IMR-90 (cell line): ENCODE data around the gene DPEP1. TPM values are rescaled to one million over a fixed set of nuclear protein-coding genes. Genes with fewer than 3 reads are reported as not detected.

Experiments used
- ATAC-seq: fragments of 200-7000 bp; cut with Tn5 transposase; 2 replicates; pipeline ENCODE4 v1.9.1; 2020; ENCODE audit warnings: low read depth, mild to moderate bottlenecking, moderate library complexity
- BruUV-seq: library from RNA; stranded (reverse); fragments of 400-500 nt; replicated peaks from 2 replicates; lab custom pipeline; 2021; lab: Mats Ljungman, UMichigan
- CTCF ChIA-PET: fragments of 300-600 bp; formaldehyde crosslinking; extraction: SDS; loops from one replicate; lab custom pipeline; 2021; ENCODE audit warnings: antibody characterized with exemption; lab: Yijun Ruan, JAX
- POLR2A ChIA-PET: fragments of 300-600 bp; sonication (Branson Sonifier 250); formaldehyde crosslinking; loops from one replicate; lab custom pipeline; 2022; ENCODE audit warnings: antibody characterized with exemption; ENCODE audit not compliant: unreplicated experiment; lab: Charles Lee
- DNase-seq: peaks from one replicate; pipeline ENCODE4 v3.0.0; 2013
- H2AFZ ChIP-seq: replicated peaks from 2 replicates; pipeline ENCODE3; 2013; ENCODE audit warnings: low read length, mild to moderate bottlenecking; ENCODE audit not compliant: poor library complexity
- H2AK5ac ChIP-seq: 2 replicates; pipeline ENCODE4 v1.6.1; 2013; ENCODE audit warnings: low read depth, low read length, inconsistent platforms
- H2AK9ac ChIP-seq: replicated peaks from 2 replicates; pipeline ENCODE3; 2013; ENCODE audit warnings: mild to moderate bottlenecking, low read depth, low read length, moderate library complexity; ENCODE audit not compliant: poor library complexity
- H2BK120ac ChIP-seq: 2 replicates; pipeline ENCODE4 v1.6.1; 2013; ENCODE audit warnings: low read depth, low read length, inconsistent platforms
- H2BK15ac ChIP-seq: 3 replicates; pipeline ENCODE4 v1.6.1; 2013; ENCODE audit warnings: low read depth, low read length, inconsistent platforms
- H2BK20ac ChIP-seq: 2 replicates; pipeline ENCODE4 v1.6.1; 2013; ENCODE audit warnings: low read depth, mild to moderate bottlenecking, inconsistent platforms, low read length, moderate library complexity
- H2BK5ac ChIP-seq: 2 replicates; pipeline ENCODE4 v1.6.1; 2013; ENCODE audit warnings: mild to moderate bottlenecking, low read depth, low read length, inconsistent platforms; ENCODE audit not compliant: poor library complexity, severe bottlenecking
- H3K14ac ChIP-seq: replicated peaks from 2 replicates; pipeline ENCODE4 v1.6.1; 2013; ENCODE audit warnings: low read depth, low read length, inconsistent platforms
- H3K18ac ChIP-seq: 2 replicates; pipeline ENCODE4 v1.6.1; 2013; ENCODE audit warnings: low read depth, low read length, control low read depth
- H3K23ac ChIP-seq: 2 replicates; pipeline ENCODE4 v1.6.1; 2013; ENCODE audit warnings: low read depth, low read length, inconsistent platforms
- H3K27ac ChIP-seq: 2 replicates; pipeline ENCODE4 v1.5.1; 2013; ENCODE audit warnings: mild to moderate bottlenecking, control low read depth, low read length; ENCODE audit not compliant: insufficient read depth
- H3K27me3 ChIP-seq: 2 replicates; pipeline ENCODE4 v1.6.1; 2013; ENCODE audit warnings: low read length; ENCODE audit not compliant: control insufficient read depth, insufficient read depth
- H3K36me3 ChIP-seq: 2 replicates; pipeline ENCODE4 v1.6.1; 2013; ENCODE audit warnings: low read length, mixed read lengths; ENCODE audit not compliant: control insufficient read depth, insufficient read depth
- H3K4ac ChIP-seq: 2 replicates; pipeline ENCODE4 v1.6.1; 2013; ENCODE audit warnings: low read depth, low read length, inconsistent platforms
- H3K4me1 ChIP-seq: 2 replicates; pipeline ENCODE4 v1.6.1; 2013; ENCODE audit warnings: low read length, mixed read lengths; ENCODE audit not compliant: control insufficient read depth, insufficient read depth
- H3K4me2 ChIP-seq: 2 replicates; pipeline ENCODE4 v1.6.1; 2013; ENCODE audit warnings: low read depth, mild to moderate bottlenecking, control low read depth, low read length, moderate library complexity
- H3K4me3 ChIP-seq: 2 replicates; pipeline ENCODE4 v1.5.1; 2013; ENCODE audit warnings: low read depth, mild to moderate bottlenecking, control low read depth, low read length, moderate library complexity; ENCODE audit not compliant: insufficient read depth
- H3K56ac ChIP-seq: 2 replicates; pipeline ENCODE4 v1.6.1; 2013; ENCODE audit warnings: low read length, inconsistent platforms; ENCODE audit not compliant: insufficient read depth; ENCODE audit errors: extremely low read depth
- H3K79me1 ChIP-seq, 2 experiments: 2 replicates each; pipeline ENCODE4 v1.6.1; 2013; ENCODE audit warnings: low read length in 2 of 2, inconsistent platforms in 1 of 2, low read depth in 1 of 2
- H3K9ac ChIP-seq: 2 replicates; pipeline ENCODE4 v1.6.1; 2013; ENCODE audit warnings: low read depth, low read length, control low read depth
- H3K9me1 ChIP-seq: 2 replicates; pipeline ENCODE4 v1.6.1; 2013; ENCODE audit warnings: low read length, inconsistent platforms; ENCODE audit not compliant: insufficient read depth
- H3K9me3 ChIP-seq: 2 replicates; pipeline ENCODE4 v1.6.1; 2013; ENCODE audit warnings: low read length; ENCODE audit not compliant: control insufficient read depth, insufficient read depth
- H4K20me1 ChIP-seq: 2 replicates; pipeline ENCODE4 v1.6.1; 2013; ENCODE audit warnings: low read length, inconsistent platforms; ENCODE audit not compliant: insufficient read depth
- H4K5ac ChIP-seq: 2 replicates; pipeline ENCODE4 v1.6.1; 2013; ENCODE audit warnings: mild to moderate bottlenecking, low read depth, low read length, control low read depth
- H4K8ac ChIP-seq, 2 experiments: 2 replicates each; pipeline ENCODE4 v1.6.1; 2013; ENCODE audit warnings: low read depth in 2 of 2, low read length in 2 of 2, control low read depth in 1 of 2, inconsistent platforms in 1 of 2
- H4K91ac ChIP-seq: 2 replicates; pipeline ENCODE4 v1.6.1; 2013; ENCODE audit warnings: low read depth, low read length, inconsistent platforms; ENCODE audit not compliant: insufficient read depth
- BHLHE40 ChIP-seq: fragments of 150-350 bp; IDR thresholded peaks from 2 replicates; pipeline ENCODE4 v1.6.1; 2016; ENCODE audit warnings: mild to moderate bottlenecking, low read depth, low read length
- CEBPB ChIP-seq: IDR thresholded peaks from 2 replicates; pipeline ENCODE4 v1.6.1; 2012; ENCODE audit warnings: low read depth, low read length, improper control_type of control experiment
- ELK1 ChIP-seq: fragments of 150-350 bp; IDR thresholded peaks from 2 replicates; pipeline ENCODE4 v1.6.1; 2016; ENCODE audit warnings: low read depth, mild to moderate bottlenecking, low read length, moderate library complexity, borderline replicate concordance
- MAFK ChIP-seq: IDR thresholded peaks from 2 replicates; pipeline ENCODE4 v1.6.1; 2012; ENCODE audit warnings: low read depth, low read length, improper control_type of control experiment
- MAZ ChIP-seq: IDR thresholded peaks from 2 replicates; pipeline ENCODE4 v1.6.1; 2012; ENCODE audit warnings: low read depth, mild to moderate bottlenecking, low read length, improper control_type of control experiment, moderate library complexity, borderline replicate concordance
- NFE2L2 ChIP-seq: fragments of 150-350 bp; IDR thresholded peaks from 2 replicates; pipeline ENCODE4 v1.6.1; 2016; ENCODE audit warnings: low read depth, mild to moderate bottlenecking, low read length
- POLR2A ChIP-seq: IDR thresholded peaks from 2 replicates; pipeline ENCODE4 v1.6.1; 2012; ENCODE audit warnings: mild to moderate bottlenecking, low read depth, low read length
- RAD21 ChIP-seq: IDR thresholded peaks from 2 replicates; pipeline ENCODE4 v1.6.1; 2012; ENCODE audit warnings: low read length, improper control_type of control experiment
- RCOR1 ChIP-seq: IDR thresholded peaks from 2 replicates; pipeline ENCODE4 v1.6.1; 2012; ENCODE audit warnings: mild to moderate bottlenecking, low read length, improper control_type of control experiment; ENCODE audit not compliant: insufficient replicate concordance
- USF2 ChIP-seq: fragments of 150-350 bp; IDR thresholded peaks from 2 replicates; pipeline ENCODE4 v1.6.1; 2017; ENCODE audit warnings: mild to moderate bottlenecking, antibody characterized with exemption, low read length, low read depth
- WGBS, 2 experiments: methylation state at CpG; one replicate each; pipeline versions ENCODE4 v1.1.5 to v1.1.7; 2013; ENCODE audit warnings: missing lambda C conversion rate in 2 of 2; ENCODE audit not compliant: insufficient read length in 1 of 2; ENCODE audit errors: extremely low coverage in 2 of 2; 5-methylcytosine and 5-hydroxymethylcytosine counted together
- dilution Hi-C: fragments of 300-500 bp; cut with HindIII; formaldehyde crosslinking; loops from one replicate; pipeline ENCODE4 v1.14.3; 2018; ENCODE audit warnings: low sequenced_read_pairs; ENCODE audit not compliant: unreplicated experiment
- in situ Hi-C: fragments of 300-500 bp; cut with MboI; formaldehyde crosslinking; loops from 3 replicates; pipeline ENCODE4 v1.14.3; 2019; ENCODE audit warnings: low sequenced_read_pairs, inconsistent platforms, mixed read lengths
- intact Hi-C: fragments of 100-400 bp; cut with micrococcal nuclease; formaldehyde crosslinking; loops from 2 replicates; pipeline ENCODE4 v1.10.0; 2022
- polyA plus RNA-seq, 3 experiments: library from polyadenylated mRNA; depleted of rRNA; stranded (reverse); fragments of >200 nt; gene quantifications; 2 replicates each; pipeline ENCODE4 v1.2.3, GENCODE V29; 2012; ENCODE audit warnings: low replicate concordance in 1 of 3
- total RNA-seq: library from RNA; depleted of rRNA; stranded (reverse); fragments of >200 nt; gene quantifications from 2 replicates; pipeline ENCODE4 v1.2.3, GENCODE V29; 2012

The DPEP1 gene
- total and polyA plus RNA-seq, 2 of the 4 experiments (the other 2 are of a cell fraction) = not detected

DNA sequence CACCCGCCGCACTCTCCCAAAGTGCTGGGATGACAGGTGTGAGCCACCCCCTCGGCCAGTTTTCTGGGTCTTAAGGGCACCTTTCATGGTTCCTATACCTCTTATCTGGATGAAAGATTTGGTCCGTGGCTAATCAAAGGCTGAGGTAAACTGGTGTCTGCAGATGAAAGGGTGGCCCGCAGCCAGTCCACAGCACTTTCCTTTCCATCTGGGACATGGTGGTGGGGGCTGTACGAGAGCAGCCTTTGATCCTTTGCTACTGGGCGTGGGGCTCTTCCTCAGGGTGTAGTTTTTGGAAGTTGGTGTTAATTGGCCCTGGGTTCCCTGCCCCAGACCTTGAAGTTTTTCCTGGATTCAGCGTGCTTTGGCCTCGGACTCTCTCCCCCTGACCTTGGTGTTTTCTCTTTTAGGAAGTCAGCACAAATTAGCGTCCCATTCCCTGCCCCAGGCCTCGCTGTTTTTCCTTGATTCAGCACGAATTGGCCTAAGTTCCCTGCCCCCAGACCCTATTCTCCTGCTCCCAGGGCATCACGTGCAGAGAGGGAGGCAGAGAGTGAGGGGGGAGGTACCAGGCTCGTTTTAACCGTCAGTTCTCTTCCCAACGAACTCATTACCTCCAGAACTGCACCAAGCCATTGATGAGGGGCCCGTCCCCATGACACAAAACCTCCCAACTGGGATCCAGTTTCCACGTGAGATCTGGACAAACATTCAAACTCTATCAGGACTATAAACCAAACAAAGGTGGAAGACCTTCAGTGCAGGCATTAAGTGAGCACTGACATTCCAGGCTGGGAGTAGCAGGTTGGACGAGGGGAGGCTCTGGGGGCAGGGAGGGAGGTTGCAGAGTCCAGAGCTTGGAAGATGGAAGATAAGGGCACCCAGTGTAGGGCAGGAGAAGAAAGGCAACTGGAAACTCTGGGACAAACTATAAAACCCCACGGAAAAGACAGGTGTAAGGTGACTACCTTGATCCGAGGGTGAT lies 11.6 kb downstream of the DPEP1 start (continued):
- no peak for TF ChIP-seq RAD21
- TF ChIP-seq BHLHE40 = no peak

- Histone ChIP-seq H3K9me3 (peaks cover 5% of the 10 kb centered on the region), H3K56ac (no peak overlapping the region), H3K9ac (no peak overlapping the region), H4K8ac (no peak overlapping the region), H3K14ac (no peak overlapping the region), H4K91ac (no peak overlapping the region), H2BK20ac (no peak overlapping the region), H3K9me1 (no peaks in the 10 kb centered on the region; the same call in 1 of the 2 replicates), H4K20me1 (no peaks in the 10 kb centered on the region), H4K5ac (no peak overlapping the region), H2BK120ac (no peak overlapping the region), H2BK5ac (no peak overlapping the region), H3K4me2 (no peak overlapping the region), H2AK5ac (no peak overlapping the region), H3K27ac (no peak overlapping the region), H2BK15ac (no peak overlapping the region), H2AFZ (no peak overlapping the region), H3K79me1 (no peaks in the 10 kb centered on the region), H3K36me3 (no peaks in the 10 kb centered on the region), H2AK9ac (no peak overlapping the region), H3K4ac (no peak overlapping the region), H3K4me1 (peaks cover 5% of the 10 kb centered on the region), H3K23ac (no peak overlapping the region), H3K18ac (no peak overlapping the region), H3K27me3 (peaks cover 38% of the 10 kb centered on the region), H3K4me3 (no peak overlapping the region)
- DNase-seq (no peak), ATAC-seq (no peak)
- TF ChIP-seq USF2 = no peak
- TF ChIP-seq RCOR1 = no peak
- TF ChIP-seq ELK1 = no peak
- TF ChIP-seq POLR2A = no peak
- no peak for TF ChIP-seq BHLHE40
- no peak for TF ChIP-seq NFE2L2
- TF ChIP-seq MAZ = no peak
- no peak for TF ChIP-seq RAD21
- TF ChIP-seq CEBPB = no peak
- no peak for TF ChIP-seq MAFK
- no TSS peak for BruUV-seq
- CTCF ChIA-PET = no interaction called here
- in situ Hi-C loops (no loop called here), dilution Hi-C loops (no loop called here), intact Hi-C loops (no loop called here)
- whole genome bisulfite sequencing, 2 experiments = 82% methylated on average over 7 of the region's 17 CpGs; no CpG with 5 or more reads in 1 of the 2 experiments
- POLR2A ChIA-PET = no interaction called here
Measured at GRCh38 chr16:89629827-89630610, 16.6 kb downstream of the DPEP1 start.
